B cell (primary cell): ENCODE results near the gene PDPN. TPM values are rescaled to one million over a fixed set of nuclear protein-coding genes. Genes with fewer than 3 reads are reported as not detected.
"Not testable (repeated sequence)": the region's sequence is repeated elsewhere in the genome, so short reads cannot be mapped to it uniquely, and the experiment has no call there.

Experiments used
- ATAC-seq: fragments of 200-7000 bp; cut with Tn5 transposase; one replicate; pipeline ENCODE4 v1.10.0; 2021; ENCODE audit warnings: low read depth, mild to moderate bottlenecking, moderate number of reproducible peaks, moderate library complexity
- CTCF ChIA-PET: fragments of 350-600 bp; sonication (Branson Sonifier 250); formaldehyde crosslinking; loops from one replicate; lab custom pipeline; 2021; ENCODE audit warnings: antibody characterized with exemption, inconsistent platforms; lab: Charles Lee
- POLR2A ChIA-PET: fragments of 350-600 bp; sonication (Branson Sonifier 250); formaldehyde crosslinking; loops from one replicate; lab custom pipeline; 2021; ENCODE audit warnings: antibody characterized with exemption; lab: Charles Lee
- DNase-seq: peaks from one replicate; pipeline ENCODE4 v3.0.0; 2013
- H2AFZ ChIP-seq: 2 replicates; pipeline ENCODE4 v1.6.1; 2012; ENCODE audit warnings: mild to moderate bottlenecking, low read depth, low read length; ENCODE audit not compliant: insufficient read depth, poor library complexity, severe bottlenecking
- H3K27ac ChIP-seq, 2 donors: 1 replicate in 1 of 2; 2 replicates in 1 of 2; pipeline ENCODE4 v1.5.1; 2012 to 2013; ENCODE audit warnings: low read length in 2 of 2, mild to moderate bottlenecking in 2 of 2, moderate library complexity in 1 of 2
- H3K27me3 ChIP-seq, 4 experiments: fragments of 200-600 bp in 1 of 4; sonication (generic) in 1 of 4; replicated peaks in 1 of 4; 1 replicate in 2 of 4; 2 replicates in 2 of 4; pipeline versions ENCODE4 v1.6.1 to v1.7.0; 2013 to 2016; ENCODE audit warnings: low read length in 3 of 4, mild to moderate bottlenecking in 2 of 4, mixed read lengths in 1 of 4, moderate library complexity in 1 of 4; ENCODE audit not compliant: insufficient read depth in 4 of 4, control insufficient read depth in 3 of 4; ENCODE audit errors: control extremely low read depth in 1 of 4
- H3K36me3 ChIP-seq, 2 experiments: replicated peaks in 1 of 2; 1 replicate in 1 of 2; 2 replicates in 1 of 2; pipeline versions ENCODE4 v1.6.1 to v1.7.1; 2013; ENCODE audit warnings: low read length in 1 of 2; ENCODE audit not compliant: insufficient read depth in 2 of 2, control insufficient read depth in 1 of 2; ENCODE audit errors: control extremely low read depth in 1 of 2, extremely low read depth in 1 of 2
- H3K4me1 ChIP-seq, 2 donors: fragments of 200-600 bp in 1 of 2; sonication (generic) in 1 of 2; 1 replicate in 1 of 2; 2 replicates in 1 of 2; pipeline versions ENCODE4 v1.5.1 to v1.6.1; 2013 to 2017; ENCODE audit warnings: low read length in 2 of 2; ENCODE audit not compliant: control insufficient read depth in 2 of 2, insufficient read depth in 2 of 2
- H3K4me2 ChIP-seq: replicated peaks from 2 replicates; pipeline ENCODE3; 2012; ENCODE audit warnings: mild to moderate bottlenecking, low read depth, low read length; ENCODE audit not compliant: poor library complexity, severe bottlenecking
- H3K4me3 ChIP-seq, 5 experiments: fragments of 200-600 bp in 1 of 5; sonication (generic) in 1 of 5; 1 replicate in 3 of 5; 2 replicates in 2 of 5; pipeline versions ENCODE4 v1.5.1 to v1.7.0; 2011 to 2016; ENCODE audit warnings: low read length in 4 of 5, mild to moderate bottlenecking in 4 of 5, low read depth in 2 of 5, control low read depth in 1 of 5, moderate library complexity in 1 of 5; ENCODE audit not compliant: insufficient read depth in 1 of 5; ENCODE audit errors: control extremely low read depth in 1 of 5, extremely low read depth in 1 of 5
- H3K79me2 ChIP-seq: fragments of 200-600 bp; sonication (generic); one replicate; pipeline ENCODE4 v1.6.0; 2016; ENCODE audit warnings: low read length; ENCODE audit not compliant: control insufficient read depth, insufficient read depth
- H3K9ac ChIP-seq: fragments of 200-600 bp; sonication (generic); 2 replicates; pipeline ENCODE4 v1.6.1; 2017; ENCODE audit warnings: mild to moderate bottlenecking, low read length, moderate library complexity
- H3K9me3 ChIP-seq, 3 donors: one replicate each; pipeline versions ENCODE4 v1.6.1 to v1.7.1; 2013; ENCODE audit warnings: low read length in 2 of 3; ENCODE audit not compliant: control insufficient read depth in 2 of 3, insufficient read depth in 1 of 3; ENCODE audit errors: control extremely low read depth in 1 of 3
- H4K20me1 ChIP-seq: 2 replicates; pipeline ENCODE4 v1.6.0; 2012; ENCODE audit warnings: mild to moderate bottlenecking, low read length; ENCODE audit not compliant: insufficient read depth, control insufficient read depth, poor library complexity, severe bottlenecking
- H3K27ac Mint-ChIP-seq: one replicate; pipeline ENCODE4 v1.8.0; 2021; ENCODE audit warnings: mixed read lengths
- H3K27me3 Mint-ChIP-seq: one replicate; pipeline ENCODE4 v1.8.0; 2021; ENCODE audit warnings: mixed read lengths
- H3K4me1 Mint-ChIP-seq: one replicate; pipeline ENCODE4 v1.8.0; 2021; ENCODE audit warnings: mixed read lengths
- H3K4me3 Mint-ChIP-seq: one replicate; pipeline ENCODE4 v1.8.0; 2021; ENCODE audit warnings: mixed read lengths
- H3K9me3 Mint-ChIP-seq: one replicate; pipeline ENCODE4 v1.8.0; 2022; ENCODE audit warnings: mixed read lengths; ENCODE audit not compliant: insufficient read depth
- EZH2 ChIP-seq: IDR thresholded peaks from 2 replicates; pipeline ENCODE4 v1.6.1; 2012; ENCODE audit warnings: borderline replicate concordance, low read depth, mild to moderate bottlenecking, moderate library complexity, low read length; ENCODE audit not compliant: insufficient read depth, poor library complexity, severe bottlenecking
- WGBS: methylation state at CpG from one replicate; pipeline ENCODE4 v1.1.5; 2013; ENCODE audit warnings: missing lambda C conversion rate; ENCODE audit not compliant: insufficient coverage; 5-methylcytosine and 5-hydroxymethylcytosine counted together
- intact Hi-C: fragments of 100-400 bp; cut with micrococcal nuclease; formaldehyde crosslinking; loops from one replicate; pipeline ENCODE4 v1.10.0; 2022
- polyA plus RNA-seq: library from polyadenylated mRNA; depleted of rRNA; stranded (reverse); fragments of >200 nt; gene quantifications from 2 replicates; pipeline ENCODE4 v1.2.3, GENCODE V29; 2012
- total RNA-seq, 2 donors: library from RNA; stranded (reverse); fragments of 120-200 nt in 1 of 2; gene quantifications; 1 replicate in 1 of 2; 2 replicates in 1 of 2; pipeline versions ENCODE4 v1.2.3 to v1.2.4, GENCODE V29; 2013 to 2022
- TF ChIP-seq, protein P1 (sequence below): fragments of 200-600 bp; IDR thresholded peaks from one replicate; pipeline ENCODE4 v1.8.0; 2022; ENCODE audit warnings: antibody characterized with exemption, mild to moderate bottlenecking

Gene PDPN
- total and polyA plus RNA-seq, 2 donors (not counting 1 experiment from before 2014, with no cell fraction given): not detected

GRCh38 chr1:13564073-13564472, 19.6 kb upstream of the PDPN start:
- H3K4me1 ChIP-seq: no peaks in the 10 kb centered on the region
- DNase-seq (no peak), ATAC-seq (no peak)
- ChIA-PET CTCF (no interaction called here), POLR2A (no interaction called here)
- H4K20me1 ChIP-seq: no peaks in the 10 kb centered on the region
- H3K4me3 ChIP-seq: no peak overlapping the region
- Mint-ChIP-seq H3K27ac (no peak overlapping the region), H3K9me3 (no peaks in the 10 kb centered on the region), H3K4me1 (no peaks in the 10 kb centered on the region), H3K4me3 (no peak overlapping the region), H3K27me3 (peaks cover 16% of the 10 kb centered on the region)
- H2AFZ ChIP-seq: no peak overlapping the region
- no peaks in the 10 kb centered on the region for H3K36me3 ChIP-seq
- TF ChIP-seq, protein P1, sequence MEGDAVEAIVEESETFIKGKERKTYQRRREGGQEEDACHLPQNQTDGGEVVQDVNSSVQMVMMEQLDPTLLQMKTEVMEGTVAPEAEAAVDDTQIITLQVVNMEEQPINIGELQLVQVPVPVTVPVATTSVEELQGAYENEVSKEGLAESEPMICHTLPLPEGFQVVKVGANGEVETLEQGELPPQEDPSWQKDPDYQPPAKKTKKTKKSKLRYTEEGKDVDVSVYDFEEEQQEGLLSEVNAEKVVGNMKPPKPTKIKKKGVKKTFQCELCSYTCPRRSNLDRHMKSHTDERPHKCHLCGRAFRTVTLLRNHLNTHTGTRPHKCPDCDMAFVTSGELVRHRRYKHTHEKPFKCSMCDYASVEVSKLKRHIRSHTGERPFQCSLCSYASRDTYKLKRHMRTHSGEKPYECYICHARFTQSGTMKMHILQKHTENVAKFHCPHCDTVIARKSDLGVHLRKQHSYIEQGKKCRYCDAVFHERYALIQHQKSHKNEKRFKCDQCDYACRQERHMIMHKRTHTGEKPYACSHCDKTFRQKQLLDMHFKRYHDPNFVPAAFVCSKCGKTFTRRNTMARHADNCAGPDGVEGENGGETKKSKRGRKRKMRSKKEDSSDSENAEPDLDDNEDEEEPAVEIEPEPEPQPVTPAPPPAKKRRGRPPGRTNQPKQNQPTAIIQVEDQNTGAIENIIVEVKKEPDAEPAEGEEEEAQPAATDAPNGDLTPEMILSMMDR: no peak
- TF ChIP-seq EZH2: no peak
- intact Hi-C loops: no loop called here
- no peak overlapping the region for H3K27ac ChIP-seq
- H3K9ac ChIP-seq: no peak overlapping the region
- H3K27me3 ChIP-seq: peaks cover 0 to 2% (median 0%) of the 10 kb centered on the region in 4 experiments
- 91% methylated on average over 5 of the region's 5 CpGs for WGBS
- H3K79me2 ChIP-seq: no peaks in the 10 kb centered on the region
- H3K4me2 ChIP-seq: no peak overlapping the region
- no peaks in the 10 kb centered on the region for H3K9me3 ChIP-seq

- ATAC-seq, CTCF ChIA-PET, H3K4me3 ChIP-seq: not testable (repeated sequence)
These were observed 13.2 kb upstream of the PDPN start for GRCh38 chr1:13570435-13570834.

More at GRCh38 chr1:13570435-13570834, 13.2 kb upstream of the PDPN start:
- POLR2A ChIA-PET, H3K27me3 ChIP-seq, H3K4me1 ChIP-seq, H3K79me2 ChIP-seq, DNase-seq, H4K20me1 ChIP-seq, H3K27ac ChIP-seq, H3K4me1 Mint-ChIP-seq, H3K4me3 Mint-ChIP-seq, intact Hi-C loops, H3K4me2 ChIP-seq, H3K27ac Mint-ChIP-seq, H3K9me3 ChIP-seq, H3K9ac ChIP-seq, H3K9me3 Mint-ChIP-seq, H2AFZ ChIP-seq, H3K36me3 ChIP-seq: not testable (repeated sequence)
- peaks cover 22% of the 10 kb centered on the region for H3K27me3 Mint-ChIP-seq
- WGBS: 42% methylated on average over 4 of the region's 7 CpGs
